KMS-11 (cell line): ENCODE measurements around the gene CAMK2N1.

Experiments used
- H2AFZ ChIP-seq: fragments of 200-600 bp; sonication (generic); 2 replicates; pipeline ENCODE4 v1.6.1; 2016; ENCODE audit warnings: antibody characterized with exemption, mixed run types, low read depth
- H3K27ac ChIP-seq: fragments of 200-600 bp; sonication (generic); 2 replicates; pipeline ENCODE4 v1.6.1; 2016; ENCODE audit warnings: mild to moderate bottlenecking, mixed run types
- H3K27me3 ChIP-seq: fragments of 200-600 bp; sonication (generic); 2 replicates; pipeline ENCODE4 v1.6.1; 2017; ENCODE audit warnings: mild to moderate bottlenecking, low read depth, mixed run types, moderate library complexity; ENCODE audit not compliant: insufficient read depth
- H3K36me3 ChIP-seq: fragments of 200-600 bp; sonication (generic); 2 replicates; pipeline ENCODE4 v1.6.1; 2017; ENCODE audit warnings: mild to moderate bottlenecking, mixed run types; ENCODE audit not compliant: insufficient read depth
- H3K4me1 ChIP-seq: fragments of 200-600 bp; sonication (generic); 2 replicates; pipeline ENCODE4 v1.6.1; 2016; ENCODE audit warnings: mild to moderate bottlenecking, low read depth, mixed run types; ENCODE audit not compliant: poor library complexity, severe bottlenecking
- H3K4me2 ChIP-seq: fragments of 200-600 bp; sonication (generic); 2 replicates; pipeline ENCODE4 v1.7.0; 2016; ENCODE audit warnings: mild to moderate bottlenecking, mixed run types
- H3K4me3 ChIP-seq: fragments of 200-600 bp; sonication (generic); IDR thresholded peaks from 2 replicates; pipeline ENCODE4 v1.6.1; 2017; ENCODE audit warnings: low read depth, low read length, mixed read lengths; ENCODE audit not compliant: insufficient read depth
- H3K79me2 ChIP-seq: fragments of 200-600 bp; sonication (generic); 2 replicates; pipeline ENCODE4 v1.6.1; 2016; ENCODE audit warnings: low read depth, mixed run types; ENCODE audit not compliant: insufficient read depth
- H3K9ac ChIP-seq: fragments of 200-600 bp; sonication (generic); 2 replicates; pipeline ENCODE4 v1.6.1; 2016; ENCODE audit warnings: mild to moderate bottlenecking, mixed run types
- H4K20me1 ChIP-seq: fragments of 200-600 bp; sonication (generic); 2 replicates; pipeline ENCODE4 v1.6.1; 2016; ENCODE audit warnings: mild to moderate bottlenecking, mixed run types; ENCODE audit not compliant: insufficient read depth
- CTCF ChIP-seq: fragments of 200-600 bp; sonication (generic); conservative IDR thresholded peaks from 2 replicates; pipeline ENCODE4 v1.6.1; 2017; ENCODE audit warnings: low read depth, mild to moderate bottlenecking, antibody characterized with exemption, low read length, moderate library complexity, mixed read lengths

CAMK2N1 gene

GRCh38 chr1:20494609-20495311 is 8.8 kb upstream of the CAMK2N1 start:
- Histone ChIP-seq H3K4me3 (no peak overlapping the region), H3K79me2 (no peaks in the 10 kb centered on the region), H3K27ac (no peak overlapping the region), H3K27me3 (peaks cover 19% of the 10 kb centered on the region; the same call in 1 of the 2 replicates), H3K9ac (no peak overlapping the region), H3K4me1 (no peaks in the 10 kb centered on the region), H2AFZ (peak overlapping the region; percentile 81), H3K4me2 (no peak overlapping the region), H4K20me1 (no peaks in the 10 kb centered on the region), H3K36me3 (no peaks in the 10 kb centered on the region)
- TF ChIP-seq CTCF: no peak

GRCh38 chr1:20493839-20494608 is 8.0 kb upstream of the CAMK2N1 start:
- Histone ChIP-seq H3K27ac (no peak overlapping the region), H3K4me1 (no peaks in the 10 kb centered on the region), H3K9ac (no peak overlapping the region), H4K20me1 (no peaks in the 10 kb centered on the region), H3K27me3 (peaks cover 25% of the 10 kb centered on the region; the same call in 1 of the 2 replicates), H3K4me2 (peak overlapping the region; percentile 57), H3K4me3 (no peak overlapping the region), H3K36me3 (no peaks in the 10 kb centered on the region), H2AFZ (peak overlapping the region; percentile 81), H3K79me2 (no peaks in the 10 kb centered on the region)
- peak; percentile 94 for TF ChIP-seq CTCF

GRCh38 chr1:20493309-20493708 is 7.3 kb upstream of the CAMK2N1 start:
- no peak overlapping the region for H3K27ac ChIP-seq

GRCh38 chr1:20492751-20493150 is 6.7 kb upstream of the CAMK2N1 start:
- Histone ChIP-seq H3K27me3 (peaks cover 38% of the 10 kb centered on the region; the same call in 1 of the 2 replicates), H3K27ac (no peak overlapping the region), H3K4me2 (no peak overlapping the region), H3K79me2 (no peaks in the 10 kb centered on the region), H2AFZ (no peak overlapping the region), H3K9ac (no peak overlapping the region), H3K4me3 (no peak overlapping the region), H4K20me1 (no peaks in the 10 kb centered on the region), H3K36me3 (no peaks in the 10 kb centered on the region), H3K4me1 (no peaks in the 10 kb centered on the region)
- TF ChIP-seq CTCF: no peak

More at GRCh38 chr1:20493309-20493708, 7.3 kb upstream of the CAMK2N1 start:
- H3K9ac ChIP-seq: no peak overlapping the region
- no peaks in the 10 kb centered on the region for H3K36me3 ChIP-seq
- H3K79me2 ChIP-seq: no peaks in the 10 kb centered on the region
- H2AFZ ChIP-seq: no peak overlapping the region
- peaks cover 32% of the 10 kb centered on the region; the same call in 1 of the 2 replicates for H3K27me3 ChIP-seq
- no peaks in the 10 kb centered on the region for H4K20me1 ChIP-seq
- H3K4me2 ChIP-seq: no peak overlapping the region
- no peaks in the 10 kb centered on the region for H3K4me1 ChIP-seq
- no peak for TF ChIP-seq CTCF
- H3K4me3 ChIP-seq: no peak overlapping the region
